Hepatocyte (in vitro differentiated cells): ENCODE measurements around the gene FAAH.

Experiments
- CTCF ChIP-seq: fragments of 200-600 bp; sonication (generic); IDR thresholded peaks from 2 replicates; pipeline ENCODE4 v1.5.1; 2016; ENCODE audit warnings: antibody characterized with exemption, mild to moderate bottlenecking; ENCODE audit not compliant: poor library complexity
- EZH2 ChIP-seq: fragments of 200-600 bp; sonication (generic); IDR thresholded peaks from 2 replicates; pipeline ENCODE4 v1.6.1; 2016; ENCODE audit warnings: antibody characterized with exemption, mild to moderate bottlenecking, borderline replicate concordance
- EZH2phosphoT487 ChIP-seq: fragments of 200-600 bp; sonication (generic); IDR thresholded peaks from one replicate; pipeline ENCODE4 v1.6.1; 2018; ENCODE audit warnings: antibody characterized with exemption, mild to moderate bottlenecking, low read depth, moderate library complexity; ENCODE audit not compliant: unreplicated experiment, severe bottlenecking

DNA sequence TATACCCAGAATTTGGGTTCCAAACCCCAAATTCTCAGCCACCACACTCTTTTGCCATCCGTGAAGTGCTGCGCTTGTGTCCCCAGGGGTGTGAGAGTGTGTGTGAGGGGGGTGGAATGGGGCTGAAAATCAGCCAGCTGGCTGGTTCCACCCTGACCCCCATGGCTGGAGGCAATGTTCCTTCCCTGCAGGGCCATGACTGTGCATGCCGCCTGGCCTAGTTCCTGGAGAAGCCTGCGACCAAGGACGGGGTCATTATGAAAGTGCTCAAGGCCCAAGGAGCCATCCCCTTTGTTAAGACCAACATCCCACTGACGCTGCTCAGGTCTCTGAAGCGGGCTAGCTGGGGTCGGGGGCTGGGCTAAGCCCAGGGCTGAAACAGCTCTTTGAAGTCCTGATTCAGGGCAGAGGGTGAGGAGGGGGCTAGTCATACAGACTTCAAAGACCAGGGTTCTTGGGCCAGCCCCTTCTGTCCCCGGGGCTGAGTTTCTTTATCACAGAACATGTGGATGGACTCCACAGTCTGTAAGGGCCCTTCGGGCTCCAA lies 38.7 kb downstream of the FAAH start:
- no peak for TF ChIP-seq CTCF
- TF ChIP-seq EZH2phosphoT487 = no peak
- TF ChIP-seq EZH2 = no peak
